Measurements from ENCODE around the gene HOGA1. TPM values are rescaled to one million over a fixed set of nuclear protein-coding genes. Genes with fewer than 3 reads are reported as not detected.

HOGA1 gene
- total RNA-seq, 1 experiment from 2014 or later = 0.08 TPM

DNA sequence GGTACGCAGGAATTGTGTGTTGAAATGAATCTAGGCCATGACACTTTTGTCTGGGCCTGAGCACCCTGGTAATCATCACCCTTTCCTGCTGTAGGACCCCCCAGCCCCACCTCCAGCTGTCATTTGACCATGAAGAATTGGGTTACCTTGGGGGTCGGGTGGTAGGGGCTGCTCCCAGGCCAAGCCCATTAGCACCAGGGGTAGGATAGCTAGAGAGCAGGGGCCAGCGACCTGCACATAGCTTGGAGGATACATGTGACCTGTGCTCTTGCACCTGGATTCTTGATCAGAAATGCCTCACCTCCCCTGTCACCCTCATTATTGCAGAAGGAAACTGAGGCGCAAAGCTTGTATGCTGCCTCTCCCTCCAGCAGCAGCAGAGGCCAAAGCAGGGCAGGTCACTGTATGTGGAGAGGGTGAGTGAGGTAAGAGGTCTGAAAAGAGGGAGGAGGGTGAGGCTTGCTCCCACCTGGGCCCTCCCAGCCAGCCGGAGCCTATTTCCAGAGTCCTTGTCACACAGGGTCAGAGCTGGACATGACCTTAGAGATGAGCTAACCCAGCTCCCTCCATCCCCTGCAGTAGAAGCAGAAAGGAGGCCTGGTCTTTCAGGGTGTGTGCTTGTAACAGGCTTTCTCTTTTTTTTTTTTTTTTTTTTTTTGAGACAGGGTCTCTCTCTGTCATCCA lies 46.9 kb upstream of the HOGA1 start:
- in situ Hi-C loops (cut with HindIII; ENCODE audit: low pct_unique_long_range_greater_than_20kb, low sequenced_read_pairs) (no loop called here), intact Hi-C loops (cut with micrococcal nuclease; ENCODE audit: unreplicated experiment) (no loop called here)
- no peak for DNase-seq (ENCODE audit: low read depth, low spot score)
- Histone ChIP-seq H3K4me3 (ENCODE audit: low read depth in 2 of 2, low read length in 2 of 2) (no peak overlapping the region), H3K27ac (ENCODE audit: low read length) (0 out of 2 replicates have a peak overlapping the region, but pooled peaks have one; percentile 18), H3K36me3 (ENCODE audit: control insufficient read depth, insufficient read depth, low read length) (no peaks in the 10 kb centered on the region), H3K4me1 (ENCODE audit: control insufficient read depth, insufficient read depth, low read length) (peaks cover 50% of the 10 kb centered on the region), H3K9me3 (ENCODE audit: control insufficient read depth, insufficient read depth, low read depth, low read length) (no peaks in the 10 kb centered on the region), H3K27me3 (ENCODE audit: control insufficient read depth, insufficient read depth, low read length) (no peaks in the 10 kb centered on the region)
- no TSS peak for BruUV-seq (replicated peaks)
- no peak for TF ChIP-seq CTCF (IDR thresholded peaks at IDR 0.05)
- TF ChIP-seq SIN3A (IDR thresholded peaks at IDR 0.05; ENCODE audit: borderline replicate concordance, insufficient read depth, low read depth, low read length) = no peak
- no peak for TF ChIP-seq POLR2AphosphoS5 (IDR thresholded peaks at IDR 0.05; ENCODE audit: low read depth, low read length)
- TF ChIP-seq, protein P1, sequence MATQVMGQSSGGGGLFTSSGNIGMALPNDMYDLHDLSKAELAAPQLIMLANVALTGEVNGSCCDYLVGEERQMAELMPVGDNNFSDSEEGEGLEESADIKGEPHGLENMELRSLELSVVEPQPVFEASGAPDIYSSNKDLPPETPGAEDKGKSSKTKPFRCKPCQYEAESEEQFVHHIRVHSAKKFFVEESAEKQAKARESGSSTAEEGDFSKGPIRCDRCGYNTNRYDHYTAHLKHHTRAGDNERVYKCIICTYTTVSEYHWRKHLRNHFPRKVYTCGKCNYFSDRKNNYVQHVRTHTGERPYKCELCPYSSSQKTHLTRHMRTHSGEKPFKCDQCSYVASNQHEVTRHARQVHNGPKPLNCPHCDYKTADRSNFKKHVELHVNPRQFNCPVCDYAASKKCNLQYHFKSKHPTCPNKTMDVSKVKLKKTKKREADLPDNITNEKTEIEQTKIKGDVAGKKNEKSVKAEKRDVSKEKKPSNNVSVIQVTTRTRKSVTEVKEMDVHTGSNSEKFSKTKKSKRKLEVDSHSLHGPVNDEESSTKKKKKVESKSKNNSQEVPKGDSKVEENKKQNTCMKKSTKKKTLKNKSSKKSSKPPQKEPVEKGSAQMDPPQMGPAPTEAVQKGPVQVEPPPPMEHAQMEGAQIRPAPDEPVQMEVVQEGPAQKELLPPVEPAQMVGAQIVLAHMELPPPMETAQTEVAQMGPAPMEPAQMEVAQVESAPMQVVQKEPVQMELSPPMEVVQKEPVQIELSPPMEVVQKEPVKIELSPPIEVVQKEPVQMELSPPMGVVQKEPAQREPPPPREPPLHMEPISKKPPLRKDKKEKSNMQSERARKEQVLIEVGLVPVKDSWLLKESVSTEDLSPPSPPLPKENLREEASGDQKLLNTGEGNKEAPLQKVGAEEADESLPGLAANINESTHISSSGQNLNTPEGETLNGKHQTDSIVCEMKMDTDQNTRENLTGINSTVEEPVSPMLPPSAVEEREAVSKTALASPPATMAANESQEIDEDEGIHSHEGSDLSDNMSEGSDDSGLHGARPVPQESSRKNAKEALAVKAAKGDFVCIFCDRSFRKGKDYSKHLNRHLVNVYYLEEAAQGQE (IDR thresholded peaks at IDR 0.05; ENCODE audit: insufficient read depth in 1 of 2, low read depth in 2 of 2, low read length in 1 of 2) = no peak
- TF ChIP-seq TCF7L2 (IDR thresholded peaks at IDR 0.05; ENCODE audit: low read depth, low read length) = no peak
- POLR2A ChIA-PET = no interaction called here
- ATAC-seq = no peak
- CTCF ChIA-PET = interaction anchor here (0.7 kb wide), 2 partner anchors 15 to 17 kb away, joined by 3 to 11 read pairs; no protein-coding TSS in a partner anchor

- DNase-seq (ENCODE audit: low read depth, low spot score) (no peak), ATAC-seq (no peak)
- Histone ChIP-seq H3K27me3 (ENCODE audit: control insufficient read depth, insufficient read depth, low read length) (no peaks in the 10 kb centered on the region), H3K4me1 (ENCODE audit: control insufficient read depth, insufficient read depth, low read length) (peaks cover 60% of the 10 kb centered on the region), H3K4me3 (ENCODE audit: low read depth in 2 of 2, low read length in 2 of 2) (no peak overlapping the region), H3K9me3 (ENCODE audit: control insufficient read depth, insufficient read depth, low read depth, low read length) (no peaks in the 10 kb centered on the region), H3K27ac (ENCODE audit: low read length) (peak overlapping the region; percentile 95), H3K36me3 (ENCODE audit: control insufficient read depth, insufficient read depth, low read length) (no peaks in the 10 kb centered on the region)
- intact Hi-C loops (cut with micrococcal nuclease; ENCODE audit: unreplicated experiment) (no loop called here), in situ Hi-C loops (cut with HindIII; ENCODE audit: low pct_unique_long_range_greater_than_20kb, low sequenced_read_pairs) (no loop called here)
- CTCF ChIA-PET = interaction anchor here (0.6 to 1.3 kb wide), 5 partner anchors 14 to 347 kb away, joined by 3 to 8 read pairs (median 3); no protein-coding TSS in a partner anchor
- TF ChIP-seq CTCF (IDR thresholded peaks at IDR 0.05) (no peak), POLR2AphosphoS5 (IDR thresholded peaks at IDR 0.05; ENCODE audit: low read depth, low read length) (no peak), TCF7L2 (IDR thresholded peaks at IDR 0.05; ENCODE audit: low read depth, low read length) (no peak), SIN3A (IDR thresholded peaks at IDR 0.05; ENCODE audit: borderline replicate concordance, insufficient read depth, low read depth, low read length) (no peak)
- TF ChIP-seq, protein P1 (IDR thresholded peaks at IDR 0.05; ENCODE audit: insufficient read depth in 1 of 2, low read depth in 2 of 2, low read length in 1 of 2) = no peak
- POLR2A ChIA-PET = no interaction called here
- BruUV-seq (replicated peaks) = no TSS peak
Measured at GRCh38 chr10:97538411-97538810, 45.8 kb upstream of the HOGA1 start.

Measured in Panc1 (cell line).